HepG2 (cell line): ENCODE data around the gene EEPD1. TPM values are rescaled to one million over a fixed set of nuclear protein-coding genes. Genes with fewer than 3 reads are reported as not detected.
A peak's percentile ranks its signal among the peaks of the same experiment; 100 is the strongest.

Experiments used
- ATRX ChIP-seq: sonication (generic); formaldehyde crosslinking; IDR thresholded peaks from 2 replicates; pipeline ENCODE4 v1.4.0; 2020; ENCODE audit warnings: missing genetic modification reagents, borderline replicate concordance
- CBFB ChIP-seq: sonication (generic); formaldehyde crosslinking; IDR thresholded peaks from 2 replicates; pipeline ENCODE4 v1.4.0; 2020; ENCODE audit warnings: missing genetic modification reagents
- CBX1 ChIP-seq: IDR thresholded peaks from one replicate; pipeline ENCODE4 v1.6.1; 2016; ENCODE audit warnings: antibody characterized with exemption, low read depth
- ESRRA ChIP-seq: sonication (generic); formaldehyde crosslinking; IDR thresholded peaks from 2 replicates; pipeline ENCODE4 v1.5.1; 2020; ENCODE audit warnings: mild to moderate bottlenecking, low read depth, missing genetic modification reagents
- HIVEP1 ChIP-seq: sonication (generic); formaldehyde crosslinking; IDR thresholded peaks from 2 replicates; pipeline ENCODE4 v1.4.0; 2020; ENCODE audit warnings: mild to moderate bottlenecking, missing genetic modification reagents
- JDP2 ChIP-seq: sonication (generic); formaldehyde crosslinking; IDR thresholded peaks from 2 replicates; pipeline ENCODE4 v1.8.1; 2022; ENCODE audit warnings: missing genetic modification reagents, borderline replicate concordance
- MAF1 ChIP-seq: sonication (generic); formaldehyde crosslinking; IDR thresholded peaks from 2 replicates; pipeline ENCODE4 v1.5.0; 2020; ENCODE audit warnings: missing genetic modification reagents, borderline replicate concordance
- MIXL1 ChIP-seq: IDR thresholded peaks from 2 replicates; pipeline ENCODE4 v1.6.1; 2016
- NBN ChIP-seq: fragments of 450-650 bp; conservative IDR thresholded peaks from 2 replicates; pipeline ENCODE4 v1.6.1; 2017
- NRL ChIP-seq: sonication (generic); formaldehyde crosslinking; IDR thresholded peaks from 2 replicates; pipeline ENCODE4 v1.5.0; 2020; ENCODE audit warnings: missing genetic modification reagents, mild to moderate bottlenecking, moderate library complexity, borderline replicate concordance
- RFXAP ChIP-seq: sonication (generic); formaldehyde crosslinking; IDR thresholded peaks from 2 replicates; pipeline ENCODE4 v1.4.0; 2020; ENCODE audit warnings: missing genetic modification reagents, borderline replicate concordance
- SP140L ChIP-seq: sonication (generic); formaldehyde crosslinking; IDR thresholded peaks from 2 replicates; pipeline ENCODE4 v1.4.0; 2020; ENCODE audit warnings: missing genetic modification reagents, borderline replicate concordance
- SRF ChIP-seq: IDR thresholded peaks from 2 replicates; pipeline ENCODE4 v1.6.1; 2011; ENCODE audit warnings: mild to moderate bottlenecking, low read depth, low read length, moderate library complexity
- TOPORS ChIP-seq: sonication (generic); formaldehyde crosslinking; IDR thresholded peaks from 2 replicates; pipeline ENCODE4 v1.8.0; 2023; ENCODE audit warnings: mild to moderate bottlenecking, missing genetic modification reagents
- ZBTB1 ChIP-seq: sonication (generic); formaldehyde crosslinking; IDR thresholded peaks from 2 replicates; pipeline ENCODE4 v1.4.0; 2020; ENCODE audit warnings: missing genetic modification reagents, borderline replicate concordance
- ZNF160 ChIP-seq: sonication (generic); formaldehyde crosslinking; IDR thresholded peaks from 2 replicates; pipeline ENCODE4 v1.8.0; 2022; ENCODE audit warnings: mild to moderate bottlenecking, inconsistent platforms, missing genetic modification reagents
- ZNF484 ChIP-seq: sonication (generic); formaldehyde crosslinking; IDR thresholded peaks from 2 replicates; pipeline ENCODE4 v1.5.1; 2020; ENCODE audit warnings: mild to moderate bottlenecking, low read depth, missing genetic modification reagents, borderline replicate concordance
- ZNF530 ChIP-seq: sonication (generic); formaldehyde crosslinking; IDR thresholded peaks from 2 replicates; pipeline ENCODE4 v1.5.0; 2020; ENCODE audit warnings: low read depth, mild to moderate bottlenecking, missing genetic modification reagents
- ZNF580 ChIP-seq: IDR thresholded peaks from 2 replicates; pipeline ENCODE4 v1.6.1; 2016; ENCODE audit warnings: low read depth, borderline replicate concordance
- ZNF629 ChIP-seq: sonication (generic); formaldehyde crosslinking; conservative IDR thresholded peaks from 2 replicates; pipeline ENCODE4 v1.5.0; 2020; ENCODE audit warnings: missing genetic modification reagents
- ZNF883 ChIP-seq: sonication (generic); formaldehyde crosslinking; IDR thresholded peaks from 2 replicates; pipeline ENCODE4 v1.5.1; 2020; ENCODE audit warnings: mild to moderate bottlenecking, missing genetic modification reagents; ENCODE audit errors: not compliant biosample characterization
- polyA plus RNA-seq, 8 experiments: library from polyadenylated mRNA; depleted of rRNA in 3 of 8; stranded (reverse) in 7 of 8; unstranded in 1 of 8; fragments of >200 nt; fragmentation: Illumina TruSeq in 4 of 8; extraction: Trizol in 4 of 8; gene quantifications; 2 replicates each; pipeline versions ENCODE4 v1.2.1 to v1.2.3, GENCODE V29; 2011 to 2016; ENCODE audit warnings: low read depth in 4 of 8, missing spikeins in 1 of 8, mixed read lengths in 1 of 8; ENCODE audit not compliant: insufficient read depth in 1 of 8
- total RNA-seq, 5 experiments: library from RNA; depleted of rRNA; stranded (reverse); fragments of >200 nt; fragmentation: Illumina TruSeq; extraction: Trizol; gene quantifications; 2 replicates each; pipeline ENCODE4 v1.2.3, GENCODE V29; 2016; ENCODE audit warnings: low read depth in 1 of 5
- TF ChIP-seq, protein P1 (sequence below): sonication (generic); formaldehyde crosslinking; IDR thresholded peaks from 2 replicates; pipeline ENCODE4 v1.8.1; 2023; ENCODE audit warnings: mild to moderate bottlenecking, missing genetic modification reagents, borderline replicate concordance
- TF ChIP-seq, protein P2 (sequence below): sonication (generic); formaldehyde crosslinking; IDR thresholded peaks from 2 replicates; pipeline ENCODE4 v1.5.0; 2020; ENCODE audit warnings: missing genetic modification reagents
- TF ChIP-seq, protein P3 (sequence below): sonication (generic); formaldehyde crosslinking; conservative IDR thresholded peaks from 2 replicates; pipeline ENCODE4 v1.4.0; 2020; ENCODE audit warnings: missing genetic modification reagents
- TF ChIP-seq, protein P4 (sequence below): sonication (generic); formaldehyde crosslinking; IDR thresholded peaks from 2 replicates; pipeline ENCODE4 v1.8.1; 2023; ENCODE audit warnings: mild to moderate bottlenecking, moderate library complexity, missing genetic modification reagents
- TF ChIP-seq, protein P5 (sequence below): sonication (generic); formaldehyde crosslinking; IDR thresholded peaks from 2 replicates; pipeline ENCODE4 v1.5.1; 2020; ENCODE audit warnings: mild to moderate bottlenecking, moderate library complexity, missing genetic modification reagents
- TF ChIP-seq, protein P6 (sequence below): sonication (generic); formaldehyde crosslinking; IDR thresholded peaks from 2 replicates; pipeline ENCODE4 v1.4.0; 2020; ENCODE audit warnings: missing genetic modification reagents; ENCODE audit errors: not compliant biosample characterization

Gene EEPD1
- total and polyA plus RNA-seq, 2 of the 13 experiments (the other 11 are each of a cell fraction or from before 2014, with no cell fraction given) = 10.1 to 16.4 TPM

DNA sequence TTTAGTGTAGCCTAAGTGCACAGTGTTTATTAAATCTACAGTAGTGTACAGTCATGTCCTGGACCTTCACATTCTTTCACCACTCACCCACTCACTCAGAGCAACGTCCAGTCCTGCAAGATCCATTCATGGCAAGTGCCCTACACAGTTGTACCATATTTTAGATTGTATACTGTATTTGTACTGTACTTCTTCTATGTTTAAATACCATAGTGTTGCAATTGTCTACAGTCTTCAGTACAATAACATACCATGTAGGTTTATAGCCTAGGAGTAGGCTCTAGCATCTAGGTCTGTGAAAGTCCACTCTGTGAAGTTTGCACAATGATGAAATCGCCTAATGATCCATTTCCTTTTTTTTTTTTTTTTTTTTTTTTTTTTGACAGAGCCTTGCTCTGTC lies 12.0 kb downstream of the EEPD1 start (continued):
- TF ChIP-seq, protein P1, sequence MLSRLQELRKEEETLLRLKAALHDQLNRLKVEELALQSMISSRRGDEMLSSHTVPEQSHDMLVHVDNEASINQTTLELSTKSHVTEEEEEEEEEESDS = no peak
- TF ChIP-seq, protein P2, sequence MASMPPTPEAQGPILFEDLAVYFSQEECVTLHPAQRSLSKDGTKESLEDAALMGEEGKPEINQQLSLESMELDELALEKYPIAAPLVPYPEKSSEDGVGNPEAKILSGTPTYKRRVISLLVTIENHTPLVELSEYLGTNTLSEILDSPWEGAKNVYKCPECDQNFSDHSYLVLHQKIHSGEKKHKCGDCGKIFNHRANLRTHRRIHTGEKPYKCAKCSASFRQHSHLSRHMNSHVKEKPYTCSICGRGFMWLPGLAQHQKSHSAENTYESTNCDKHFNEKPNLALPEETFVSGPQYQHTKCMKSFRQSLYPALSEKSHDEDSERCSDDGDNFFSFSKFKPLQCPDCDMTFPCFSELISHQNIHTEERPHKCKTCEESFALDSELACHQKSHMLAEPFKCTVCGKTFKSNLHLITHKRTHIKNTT = no peak
- TF ChIP-seq CBFB (CRISPR knock-in tag) (no peak), ZNF883 (no peak), MIXL1 (CRISPR knock-in tag) (0 out of 2 replicates have a peak, but pooled peaks have one; percentile 58), ZNF484 (CRISPR knock-in tag) (no peak), RFXAP (CRISPR knock-in tag) (no peak), MAF1 (no peak), SP140L (no peak), SRF (no peak), ZNF580 (no peak), HIVEP1 (CRISPR knock-in tag) (no peak), ESRRA (CRISPR knock-in tag) (no peak), NBN (no peak), TOPORS (CRISPR knock-in tag) (no peak), CBX1 (no peak), ATRX (CRISPR knock-in tag) (no peak), ZNF160 (CRISPR knock-in tag) (no peak), NRL (no peak), ZBTB1 (CRISPR knock-in tag) (no peak), ZNF530 (CRISPR knock-in tag) (no peak), JDP2 (CRISPR knock-in tag) (no peak), ZNF629 (CRISPR knock-in tag) (0 out of 2 replicates have a peak, but pooled peaks have one; percentile 41)
- TF ChIP-seq, protein P3, sequence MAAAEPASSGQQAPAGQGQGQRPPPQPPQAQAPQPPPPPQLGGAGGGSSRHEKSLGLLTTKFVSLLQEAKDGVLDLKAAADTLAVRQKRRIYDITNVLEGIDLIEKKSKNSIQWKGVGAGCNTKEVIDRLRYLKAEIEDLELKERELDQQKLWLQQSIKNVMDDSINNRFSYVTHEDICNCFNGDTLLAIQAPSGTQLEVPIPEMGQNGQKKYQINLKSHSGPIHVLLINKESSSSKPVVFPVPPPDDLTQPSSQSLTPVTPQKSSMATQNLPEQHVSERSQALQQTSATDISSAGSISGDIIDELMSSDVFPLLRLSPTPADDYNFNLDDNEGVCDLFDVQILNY (CRISPR knock-in tag) = no peak
- TF ChIP-seq, protein P4, sequence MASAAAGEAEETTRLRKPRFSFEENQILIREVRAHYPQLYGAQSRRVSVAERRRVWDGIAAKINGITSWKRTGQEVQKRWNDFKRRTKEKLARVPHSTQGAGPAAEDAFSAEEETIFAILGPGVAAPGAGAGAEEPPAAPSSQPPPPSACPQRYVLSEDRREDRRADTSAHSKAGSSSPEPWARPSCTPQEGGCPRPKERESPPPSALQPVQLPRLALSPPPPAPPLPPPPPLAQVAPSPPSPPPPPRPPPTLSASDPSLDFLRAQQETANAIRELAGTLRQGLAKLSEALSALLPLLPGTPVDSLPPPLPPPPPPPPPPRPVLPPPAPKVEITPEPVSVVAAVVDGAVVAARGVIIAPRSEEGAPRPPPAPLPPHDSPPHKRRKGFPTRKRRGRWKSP (CRISPR knock-in tag) = no peak
- TF ChIP-seq, protein P5, sequence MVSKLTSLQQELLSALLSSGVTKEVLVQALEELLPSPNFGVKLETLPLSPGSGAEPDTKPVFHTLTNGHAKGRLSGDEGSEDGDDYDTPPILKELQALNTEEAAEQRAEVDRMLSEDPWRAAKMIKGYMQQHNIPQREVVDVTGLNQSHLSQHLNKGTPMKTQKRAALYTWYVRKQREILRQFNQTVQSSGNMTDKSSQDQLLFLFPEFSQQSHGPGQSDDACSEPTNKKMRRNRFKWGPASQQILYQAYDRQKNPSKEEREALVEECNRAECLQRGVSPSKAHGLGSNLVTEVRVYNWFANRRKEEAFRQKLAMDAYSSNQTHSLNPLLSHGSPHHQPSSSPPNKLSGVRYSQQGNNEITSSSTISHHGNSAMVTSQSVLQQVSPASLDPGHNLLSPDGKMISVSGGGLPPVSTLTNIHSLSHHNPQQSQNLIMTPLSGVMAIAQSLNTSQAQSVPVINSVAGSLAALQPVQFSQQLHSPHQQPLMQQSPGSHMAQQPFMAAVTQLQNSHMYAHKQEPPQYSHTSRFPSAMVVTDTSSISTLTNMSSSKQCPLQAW (CRISPR knock-in tag) = no peak
- TF ChIP-seq, protein P6, sequence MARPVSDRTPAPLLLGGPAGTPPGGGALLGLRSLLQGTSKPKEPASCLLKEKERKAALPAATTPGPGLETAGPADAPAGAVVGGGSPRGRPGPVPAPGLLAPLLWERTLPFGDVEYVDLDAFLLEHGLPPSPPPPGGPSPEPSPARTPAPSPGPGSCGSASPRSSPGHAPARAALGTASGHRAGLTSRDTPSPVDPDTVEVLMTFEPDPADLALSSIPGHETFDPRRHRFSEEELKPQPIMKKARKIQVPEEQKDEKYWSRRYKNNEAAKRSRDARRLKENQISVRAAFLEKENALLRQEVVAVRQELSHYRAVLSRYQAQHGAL = no peak
